ENCODE results near the gene AP1S3.

DNA sequence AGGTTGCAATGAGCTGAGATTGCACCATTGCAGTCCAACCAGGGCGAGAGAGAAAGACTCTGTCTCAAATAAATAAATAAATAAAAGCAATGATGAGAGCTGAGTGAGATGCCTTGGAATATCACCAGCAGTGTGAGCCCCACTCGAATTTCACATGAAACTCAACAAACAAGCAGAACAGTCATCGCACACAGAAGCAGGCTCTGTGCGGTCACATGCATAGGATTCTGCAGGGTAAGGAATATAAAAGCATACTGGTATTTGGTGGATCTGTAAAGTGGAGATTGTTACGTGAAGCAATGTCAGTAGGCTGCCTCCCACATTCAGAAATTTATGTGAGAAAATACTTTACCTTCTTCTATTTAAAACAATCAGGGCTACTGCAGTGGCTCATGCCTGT, 18.0 kb upstream of the AP1S3 start:
- TF ChIP-seq, protein P1, sequence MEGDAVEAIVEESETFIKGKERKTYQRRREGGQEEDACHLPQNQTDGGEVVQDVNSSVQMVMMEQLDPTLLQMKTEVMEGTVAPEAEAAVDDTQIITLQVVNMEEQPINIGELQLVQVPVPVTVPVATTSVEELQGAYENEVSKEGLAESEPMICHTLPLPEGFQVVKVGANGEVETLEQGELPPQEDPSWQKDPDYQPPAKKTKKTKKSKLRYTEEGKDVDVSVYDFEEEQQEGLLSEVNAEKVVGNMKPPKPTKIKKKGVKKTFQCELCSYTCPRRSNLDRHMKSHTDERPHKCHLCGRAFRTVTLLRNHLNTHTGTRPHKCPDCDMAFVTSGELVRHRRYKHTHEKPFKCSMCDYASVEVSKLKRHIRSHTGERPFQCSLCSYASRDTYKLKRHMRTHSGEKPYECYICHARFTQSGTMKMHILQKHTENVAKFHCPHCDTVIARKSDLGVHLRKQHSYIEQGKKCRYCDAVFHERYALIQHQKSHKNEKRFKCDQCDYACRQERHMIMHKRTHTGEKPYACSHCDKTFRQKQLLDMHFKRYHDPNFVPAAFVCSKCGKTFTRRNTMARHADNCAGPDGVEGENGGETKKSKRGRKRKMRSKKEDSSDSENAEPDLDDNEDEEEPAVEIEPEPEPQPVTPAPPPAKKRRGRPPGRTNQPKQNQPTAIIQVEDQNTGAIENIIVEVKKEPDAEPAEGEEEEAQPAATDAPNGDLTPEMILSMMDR (IDR thresholded peaks at IDR 0.05): no peak
- no peak for TF ChIP-seq POLR2A (IDR thresholded peaks at IDR 0.05)

All from lower leg skin (tissue), 3 donors.